ENCODE data around the gene ST6GALNAC2.
"Not testable (repeated sequence)": the region's sequence is repeated elsewhere in the genome, so short reads cannot be mapped to it uniquely, and the experiment has no call there.

The ST6GALNAC2 gene

GRCh38 chr17:76523084-76524037 is 62.3 kb downstream of the ST6GALNAC2 start:
- peak overlapping the region; percentile 72 for H3K4me2 ChIP-seq (ENCODE audit: low read depth, low read length, poor library complexity, severe bottlenecking)
- peak; percentile 96 for TF ChIP-seq CTCF (conservative IDR thresholded peaks at IDR 0.05; ENCODE audit: low read length)
- no peak for TF ChIP-seq EZH2phosphoT487 (IDR thresholded peaks at IDR 0.05; ENCODE audit: borderline replicate concordance)
- H3K27me3 ChIP-seq (ENCODE audit: insufficient read depth, low read length, poor library complexity, severe bottlenecking): no peaks in the 10 kb centered on the region
- peaks cover 2% of the 10 kb centered on the region; the same call in 1 of the 2 replicates for H3K79me2 ChIP-seq (ENCODE audit: insufficient read depth, low read length)
- H2AFZ ChIP-seq (ENCODE audit: low read length): peak overlapping the region; percentile 90
- H3K9me2 ChIP-seq (replicated peaks; ENCODE audit: low read depth, low read length): no peaks in the 10 kb centered on the region
- peaks cover 22% of the 10 kb centered on the region for H3K4me1 ChIP-seq (ENCODE audit: insufficient read depth, low read length, poor library complexity, severe bottlenecking)
- no peaks in the 10 kb centered on the region for H3K36me3 ChIP-seq (ENCODE audit: insufficient read depth, low read length)
- H3K9ac ChIP-seq (ENCODE audit: low read depth, low read length, poor library complexity, severe bottlenecking): peak overlapping the region; percentile 46
- H3F3A ChIP-seq (ENCODE audit: low read depth): peaks cover 4% of the 10 kb centered on the region; the same call in 1 of the 2 replicates
- H4K20me1 ChIP-seq (ENCODE audit: insufficient read depth, low read length, poor library complexity, severe bottlenecking): no peaks in the 10 kb centered on the region
- no peaks in the 10 kb centered on the region for H3K9me3 ChIP-seq (ENCODE audit: insufficient read depth, low read depth, low read length)
- peak overlapping the region; percentile 45 for H3K4me3 ChIP-seq (ENCODE audit: low read length, poor library complexity, severe bottlenecking)

GRCh38 chr17:76521683-76522082 is 64.0 kb downstream of the ST6GALNAC2 start:
- H4K20me1 ChIP-seq (ENCODE audit: insufficient read depth, low read length, poor library complexity, severe bottlenecking); H3K27me3 ChIP-seq (ENCODE audit: insufficient read depth, low read length, poor library complexity, severe bottlenecking); H3K9me3 ChIP-seq (ENCODE audit: insufficient read depth, low read depth, low read length); H3K36me3 ChIP-seq (ENCODE audit: insufficient read depth, low read length); H3K9ac ChIP-seq (ENCODE audit: low read depth, low read length, poor library complexity, severe bottlenecking); H3K9me2 ChIP-seq (replicated peaks; ENCODE audit: low read depth, low read length); H3F3A ChIP-seq (ENCODE audit: low read depth); H3K4me2 ChIP-seq (ENCODE audit: low read depth, low read length, poor library complexity, severe bottlenecking); H3K4me3 ChIP-seq (ENCODE audit: low read length, poor library complexity, severe bottlenecking); H2AFZ ChIP-seq (ENCODE audit: low read length); H3K79me2 ChIP-seq (ENCODE audit: insufficient read depth, low read length): not testable (repeated sequence)
- peaks cover 15% of the 10 kb centered on the region for H3K4me1 ChIP-seq (ENCODE audit: insufficient read depth, low read length, poor library complexity, severe bottlenecking)

GRCh38 chr17:76521262-76521661 is 64.4 kb downstream of the ST6GALNAC2 start:
- Histone ChIP-seq H3K4me3 (ENCODE audit: low read length, poor library complexity, severe bottlenecking) (no peak overlapping the region), H3K9me3 (ENCODE audit: insufficient read depth, low read depth, low read length) (no peaks in the 10 kb centered on the region), H3K79me2 (ENCODE audit: insufficient read depth, low read length) (no peaks in the 10 kb centered on the region), H3K9ac (ENCODE audit: low read depth, low read length, poor library complexity, severe bottlenecking) (no peak overlapping the region), H4K20me1 (ENCODE audit: insufficient read depth, low read length, poor library complexity, severe bottlenecking) (no peaks in the 10 kb centered on the region), H3K36me3 (ENCODE audit: insufficient read depth, low read length) (no peaks in the 10 kb centered on the region), H3K9me2 (replicated peaks; ENCODE audit: low read depth, low read length) (no peaks in the 10 kb centered on the region), H3K27me3 (ENCODE audit: insufficient read depth, low read length, poor library complexity, severe bottlenecking) (no peaks in the 10 kb centered on the region), H2AFZ (ENCODE audit: low read length) (no peak overlapping the region), H3F3A (ENCODE audit: low read depth) (no peaks in the 10 kb centered on the region; the same call in 1 of the 2 replicates), H3K4me2 (ENCODE audit: low read depth, low read length, poor library complexity, severe bottlenecking) (no peak overlapping the region), H3K4me1 (ENCODE audit: insufficient read depth, low read length, poor library complexity, severe bottlenecking) (peaks cover 20% of the 10 kb centered on the region)
- no peak for TF ChIP-seq CTCF (conservative IDR thresholded peaks at IDR 0.05; ENCODE audit: low read length)
- no peak for TF ChIP-seq EZH2phosphoT487 (IDR thresholded peaks at IDR 0.05; ENCODE audit: borderline replicate concordance)

Data from Loucy (cell line).